NCI-H1930 (cell line): ENCODE results near the gene ZEB2.
"Not testable (repeated sequence)": the region's sequence is repeated elsewhere in the genome, so short reads cannot be mapped to it uniquely, and the experiment has no call there.

Experiments
- DNase-seq, 2 experiments: peaks; one replicate each; lab custom pipeline; 2025; lab: John Stamatoyannopoulos, UW

The ZEB2 gene

GRCh38 chr2:144381716-144382115 is 138.2 kb downstream of the ZEB2 start:
- DNase-seq = no peak

GRCh38 chr2:144379851-144380311 is 140.0 kb downstream of the ZEB2 start:
- DNase-seq = no peak

GRCh38 chr2:144378551-144378950 is 141.4 kb downstream of the ZEB2 start:
- no peak for DNase-seq

DNA sequence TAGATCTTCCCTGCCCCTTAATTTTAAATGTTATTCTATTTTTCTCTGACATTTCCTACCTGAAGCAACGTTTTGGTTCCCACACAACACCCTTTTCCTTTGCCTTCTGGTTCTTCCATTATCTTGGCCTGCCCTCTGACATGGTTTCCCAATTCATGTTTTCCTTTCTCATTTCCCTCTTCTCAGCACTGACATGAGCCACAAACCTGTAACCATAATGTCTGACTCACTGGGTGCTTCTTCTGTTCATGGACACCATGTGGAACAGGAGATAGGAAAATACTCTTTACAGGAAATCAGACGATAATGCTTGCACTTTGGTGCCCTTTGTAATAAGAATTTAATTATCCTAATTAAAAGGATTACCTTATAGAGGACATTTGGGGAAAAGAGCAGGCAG is 142.0 kb downstream of the ZEB2 start:
- no peak for DNase-seq

DNA sequence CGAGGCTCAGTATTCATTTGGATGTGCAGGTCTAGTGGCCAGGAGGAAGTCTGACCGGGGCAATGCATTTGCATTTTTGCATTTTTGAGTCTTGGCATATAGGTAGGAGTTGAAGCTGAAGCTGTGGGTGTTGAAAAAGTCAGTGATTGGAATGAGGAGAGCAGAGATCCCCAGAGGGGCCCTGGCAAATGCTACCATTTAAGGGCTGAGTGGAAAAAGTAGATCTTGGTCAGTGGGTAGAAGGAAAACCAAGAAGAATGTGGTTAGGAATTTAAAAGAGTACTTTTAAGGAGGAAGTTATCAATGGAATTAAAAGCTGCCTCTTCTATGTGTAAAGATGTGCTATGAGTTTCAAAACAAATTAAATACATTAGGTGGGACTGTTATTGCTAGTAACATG is 143.0 kb downstream of the ZEB2 start:
- no peak for DNase-seq

GRCh38 chr2:144376460-144376859 is 143.5 kb downstream of the ZEB2 start:
- DNase-seq = no peak

DNA sequence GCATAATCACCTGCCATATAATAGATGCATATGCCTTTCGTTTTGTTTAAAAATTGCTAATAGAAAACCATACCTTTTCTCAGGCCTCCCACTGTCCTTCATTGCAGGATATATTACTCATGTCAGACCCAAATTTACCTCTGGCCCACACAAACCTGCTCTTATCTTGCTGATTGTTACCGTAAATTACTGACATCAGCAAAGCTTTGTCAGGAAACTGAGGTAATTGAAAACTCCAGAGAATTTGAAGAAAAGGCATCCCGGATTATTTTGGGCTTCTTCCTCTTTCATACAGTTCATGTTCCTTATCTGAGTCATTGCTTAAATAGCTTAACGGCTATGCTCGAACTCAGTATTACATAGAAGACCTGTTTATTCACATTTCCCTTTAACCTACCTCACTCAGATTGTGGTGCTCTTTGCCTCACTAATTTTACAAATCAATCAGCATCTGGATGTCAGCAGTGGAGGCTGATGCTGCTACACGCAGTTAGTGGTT is 145.7 kb downstream of the ZEB2 start:
- no peak for DNase-seq

DNA sequence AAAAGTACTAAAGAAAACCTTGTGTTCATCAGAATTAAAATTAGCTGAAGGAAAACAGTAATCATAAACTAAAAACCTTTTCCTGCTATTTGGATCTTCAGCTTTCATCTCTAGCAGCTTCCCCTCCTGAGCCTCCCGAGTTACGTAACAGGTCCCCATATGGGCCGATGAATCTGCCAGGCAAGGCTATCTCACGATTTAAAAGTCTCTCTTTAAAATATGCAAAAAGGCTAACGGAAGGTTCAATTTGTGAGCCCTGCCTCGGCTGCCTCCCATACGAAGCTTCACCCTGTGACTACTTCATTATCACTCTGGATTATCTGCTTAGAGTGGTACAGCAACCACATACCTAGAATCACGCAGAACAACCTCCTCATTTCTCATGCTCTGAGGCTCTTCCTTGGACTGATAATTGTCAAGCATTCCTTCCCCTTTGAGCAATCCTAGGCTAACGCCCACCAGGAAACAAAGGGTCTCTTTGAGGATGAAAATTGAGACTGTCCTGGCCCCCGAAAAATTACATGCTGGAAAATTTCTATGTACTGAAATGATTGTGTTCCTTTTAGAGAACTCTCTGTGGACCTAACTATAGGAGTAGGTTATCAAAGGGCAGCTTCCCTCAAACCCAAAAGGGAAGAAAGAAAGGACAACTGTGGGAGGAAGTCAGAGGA is 147.4 kb downstream of the ZEB2 start:
- no peak for DNase-seq

GRCh38 chr2:144370937-144371584 is 148.9 kb downstream of the ZEB2 start:
- no peak for DNase-seq

GRCh38 chr2:144369416-144369815 is 150.5 kb downstream of the ZEB2 start:
- no peak for DNase-seq

DNA sequence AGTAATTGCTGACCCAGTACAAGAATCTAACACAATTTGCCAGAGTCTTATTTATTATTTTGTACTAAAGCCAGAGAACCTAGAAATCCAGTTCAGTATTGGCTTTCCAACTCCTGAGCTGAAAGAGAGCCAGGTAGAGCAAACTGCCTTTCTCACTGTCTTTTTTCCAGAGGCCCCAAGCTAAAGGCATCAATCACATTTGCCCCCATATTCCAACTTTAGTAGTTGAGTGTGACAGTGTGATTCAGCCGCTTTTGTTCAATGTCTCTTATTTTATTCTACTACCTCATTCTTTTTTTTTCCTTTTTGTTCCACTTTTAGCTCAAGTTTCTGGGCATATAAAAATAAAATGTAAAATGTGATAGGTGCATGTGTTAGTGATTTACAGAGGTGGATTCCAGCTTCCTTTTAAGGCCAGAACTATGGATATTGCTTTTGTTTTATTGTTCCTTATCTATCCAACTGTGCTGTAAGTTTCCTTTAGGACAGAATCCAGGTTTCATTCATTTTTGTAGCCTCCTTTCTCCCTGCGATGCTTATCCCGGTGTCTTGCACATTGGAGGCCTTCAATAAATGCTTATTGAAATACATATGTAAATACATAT is 153.0 kb downstream of the ZEB2 start:
- DNase-seq = no peak

GRCh38 chr2:144364944-144365738 is 154.8 kb downstream of the ZEB2 start:
- no peak for DNase-seq

DNA sequence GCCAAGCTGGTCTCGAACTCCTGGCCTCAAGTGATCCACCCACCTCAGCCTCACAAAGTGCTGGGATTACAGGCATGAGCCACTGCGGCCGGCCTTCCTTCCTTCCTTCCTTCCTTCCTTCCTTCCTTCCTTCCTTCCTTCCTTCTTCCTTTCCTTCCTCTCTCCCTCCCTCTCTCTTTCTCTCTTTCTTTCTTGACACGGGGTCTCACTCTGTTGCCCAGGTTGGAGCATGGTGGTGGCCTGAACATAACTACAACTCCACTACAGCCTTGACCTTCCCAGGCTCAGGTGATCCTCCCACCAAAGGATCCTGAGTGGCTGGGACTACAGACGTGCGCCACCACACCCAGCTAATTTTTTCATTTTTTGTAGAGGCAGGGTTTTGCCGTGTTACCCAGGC is 155.7 kb downstream of the ZEB2 start:
- not testable (repeated sequence) for DNase-seq

- no peak for DNase-seq
These were observed 157.5 kb downstream of the ZEB2 start for GRCh38 chr2:144362401-144362800.

DNA sequence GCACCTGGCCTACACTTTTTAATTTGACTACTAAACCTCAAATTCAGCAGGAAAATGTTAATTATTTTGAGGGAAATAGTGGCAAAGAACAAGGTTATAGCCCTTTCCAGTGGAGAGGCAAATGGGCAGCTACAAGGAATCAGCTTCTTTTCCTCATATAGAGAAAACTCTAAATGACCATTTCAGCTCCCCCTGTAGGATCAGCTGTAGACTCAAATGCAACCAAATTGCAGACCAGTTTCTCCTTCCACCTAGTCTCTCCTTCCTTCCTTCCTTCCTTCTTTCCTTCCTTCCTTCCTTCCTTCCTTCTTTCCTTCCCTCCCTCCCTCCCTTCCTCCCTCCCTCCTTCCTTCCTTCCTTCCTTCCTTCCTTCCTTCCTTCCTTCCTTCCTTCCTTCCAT is 158.2 kb downstream of the ZEB2 start:
- no peak for DNase-seq

- DNase-seq = no peak
These were observed 160.2 kb downstream of the ZEB2 start for GRCh38 chr2:144359684-144360083.

GRCh38 chr2:144358979-144359541 is 160.9 kb downstream of the ZEB2 start:
- DNase-seq = no peak

- DNase-seq = no peak
These were observed 161.4 kb downstream of the ZEB2 start for GRCh38 chr2:144358374-144358964.

DNA sequence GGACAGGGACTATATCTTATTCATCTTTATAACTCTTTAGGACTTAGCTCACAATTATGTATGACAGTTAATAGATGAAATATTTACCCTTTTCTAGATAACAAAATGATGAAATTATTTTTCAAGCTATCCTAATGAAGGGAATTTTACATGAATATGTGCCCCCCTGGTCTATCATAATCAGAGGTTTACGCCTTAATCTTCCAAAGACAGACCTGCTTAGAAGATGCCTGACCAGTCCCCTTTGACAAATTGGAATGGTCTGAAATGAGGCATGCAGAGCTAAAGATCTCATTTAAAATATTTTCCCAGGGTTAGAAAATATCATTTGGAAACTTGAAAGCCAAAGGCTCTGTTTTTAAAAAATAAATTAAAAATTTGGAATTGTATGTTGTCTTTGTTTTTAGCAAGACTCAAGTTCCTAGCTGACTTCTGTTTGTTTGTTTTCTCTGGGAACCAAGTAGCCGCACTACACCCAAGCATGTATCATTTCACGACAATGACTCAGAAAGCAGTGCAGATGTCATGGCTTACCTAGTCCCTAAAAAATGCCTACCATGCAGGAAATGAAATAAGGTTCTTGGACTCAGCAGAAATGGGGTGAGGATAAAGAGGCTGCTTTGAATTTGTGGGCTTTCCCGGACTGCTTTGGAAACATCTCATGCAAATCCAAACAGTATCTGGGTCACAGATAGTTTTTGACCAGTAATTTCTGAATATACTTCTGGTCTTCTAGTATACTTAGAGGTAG is 162.1 kb downstream of the ZEB2 start:
- no peak for DNase-seq

GRCh38 chr2:144356402-144356801 is 163.5 kb downstream of the ZEB2 start:
- no peak for DNase-seq

DNA sequence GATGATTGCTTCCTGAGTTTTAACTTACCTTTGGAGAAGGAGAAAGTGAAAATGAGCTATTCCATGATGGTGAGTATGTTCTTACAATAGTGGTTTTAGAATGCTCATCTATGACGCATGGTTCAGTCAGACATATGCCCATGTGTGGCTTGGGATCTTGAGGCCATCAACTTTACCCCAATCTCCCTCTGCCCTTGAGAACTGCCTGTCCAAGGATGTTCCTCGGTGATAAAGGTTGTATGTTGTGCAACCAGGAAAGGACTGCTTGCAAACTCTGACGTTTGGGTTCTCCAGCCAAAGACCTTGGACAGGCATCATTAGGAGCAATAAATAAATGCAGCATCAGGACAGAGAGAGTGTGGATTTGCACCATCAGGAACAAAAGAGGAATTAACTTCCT is 165.0 kb downstream of the ZEB2 start:
- DNase-seq = no peak
